WI38 (cell line): Measurements from ENCODE around the gene CEP72.

Experiments used
- H3K4me3 ChIP-seq: 2 replicates; pipeline ENCODE4 v1.5.1; 2011; ENCODE audit warnings: low read depth, mild to moderate bottlenecking, control low read depth, low read length
- CTCF ChIP-seq: IDR thresholded peaks from 2 replicates; pipeline ENCODE4 v1.5.1; 2012; ENCODE audit warnings: low read depth, mild to moderate bottlenecking, control low read depth, low read length

Gene CEP72

GRCh38 chr5:640461-641330, 28.6 kb downstream of the CEP72 start:
- no peak for TF ChIP-seq CTCF
- no peak overlapping the region for H3K4me3 ChIP-seq

- TF ChIP-seq CTCF: no peak
- no peak overlapping the region for H3K4me3 ChIP-seq
Observed at GRCh38 chr5:641331-641765, 29.2 kb downstream of the CEP72 start.

- H3K4me3 ChIP-seq: no peak overlapping the region
- no peak for TF ChIP-seq CTCF
Observed at GRCh38 chr5:642481-642880, 30.3 kb downstream of the CEP72 start.

- H3K4me3 ChIP-seq: no peak overlapping the region
Observed at GRCh38 chr5:643351-643801, 31.2 kb downstream of the CEP72 start.

GRCh38 chr5:643811-644271, 31.7 kb downstream of the CEP72 start:
- no peak overlapping the region for H3K4me3 ChIP-seq
- no peak for TF ChIP-seq CTCF

More at GRCh38 chr5:643351-643801, 31.2 kb downstream of the CEP72 start:
- TF ChIP-seq CTCF: no peak

- no peak overlapping the region for H3K4me3 ChIP-seq
- TF ChIP-seq CTCF: no peak
Observed at GRCh38 chr5:644509-644908, 32.4 kb downstream of the CEP72 start.

GRCh38 chr5:644971-645370, 32.8 kb downstream of the CEP72 start:
- no peak overlapping the region for H3K4me3 ChIP-seq
- TF ChIP-seq CTCF: no peak
